B cell (primary cell): Measurements from ENCODE around the gene PRSS23. TPM values are rescaled to one million over a fixed set of nuclear protein-coding genes. Genes with fewer than 3 reads are reported as not detected.

Experiments used
- ATAC-seq: fragments of 200-7000 bp; cut with Tn5 transposase; one replicate; pipeline ENCODE4 v1.10.0; 2021; ENCODE audit warnings: low read depth, mild to moderate bottlenecking, moderate number of reproducible peaks, moderate library complexity
- CTCF ChIA-PET: fragments of 350-600 bp; sonication (Branson Sonifier 250); formaldehyde crosslinking; loops from one replicate; lab custom pipeline; 2021; ENCODE audit warnings: antibody characterized with exemption, inconsistent platforms; lab: Charles Lee
- POLR2A ChIA-PET: fragments of 350-600 bp; sonication (Branson Sonifier 250); formaldehyde crosslinking; loops from one replicate; lab custom pipeline; 2021; ENCODE audit warnings: antibody characterized with exemption; lab: Charles Lee
- DNase-seq: peaks from one replicate; pipeline ENCODE4 v3.0.0; 2013
- H2AFZ ChIP-seq: 2 replicates; pipeline ENCODE4 v1.6.1; 2012; ENCODE audit warnings: mild to moderate bottlenecking, low read depth, low read length; ENCODE audit not compliant: insufficient read depth, poor library complexity, severe bottlenecking
- H3K27ac ChIP-seq, 2 donors: 1 replicate in 1 of 2; 2 replicates in 1 of 2; pipeline ENCODE4 v1.5.1; 2012 to 2013; ENCODE audit warnings: low read length in 2 of 2, mild to moderate bottlenecking in 2 of 2, moderate library complexity in 1 of 2
- H3K27me3 ChIP-seq, 4 experiments: fragments of 200-600 bp in 1 of 4; sonication (generic) in 1 of 4; replicated peaks in 1 of 4; 1 replicate in 2 of 4; 2 replicates in 2 of 4; pipeline versions ENCODE4 v1.6.1 to v1.7.0; 2013 to 2016; ENCODE audit warnings: low read length in 3 of 4, mild to moderate bottlenecking in 2 of 4, mixed read lengths in 1 of 4, moderate library complexity in 1 of 4; ENCODE audit not compliant: insufficient read depth in 4 of 4, control insufficient read depth in 3 of 4; ENCODE audit errors: control extremely low read depth in 1 of 4
- H3K36me3 ChIP-seq, 2 experiments: replicated peaks in 1 of 2; 1 replicate in 1 of 2; 2 replicates in 1 of 2; pipeline versions ENCODE4 v1.6.1 to v1.7.1; 2013; ENCODE audit warnings: low read length in 1 of 2; ENCODE audit not compliant: insufficient read depth in 2 of 2, control insufficient read depth in 1 of 2; ENCODE audit errors: control extremely low read depth in 1 of 2, extremely low read depth in 1 of 2
- H3K4me1 ChIP-seq, 2 donors: fragments of 200-600 bp in 1 of 2; sonication (generic) in 1 of 2; 1 replicate in 1 of 2; 2 replicates in 1 of 2; pipeline versions ENCODE4 v1.5.1 to v1.6.1; 2013 to 2017; ENCODE audit warnings: low read length in 2 of 2; ENCODE audit not compliant: control insufficient read depth in 2 of 2, insufficient read depth in 2 of 2
- H3K4me2 ChIP-seq: replicated peaks from 2 replicates; pipeline ENCODE3; 2012; ENCODE audit warnings: mild to moderate bottlenecking, low read depth, low read length; ENCODE audit not compliant: poor library complexity, severe bottlenecking
- H3K4me3 ChIP-seq, 5 experiments: fragments of 200-600 bp in 1 of 5; sonication (generic) in 1 of 5; 1 replicate in 3 of 5; 2 replicates in 2 of 5; pipeline versions ENCODE4 v1.5.1 to v1.7.0; 2011 to 2016; ENCODE audit warnings: low read length in 4 of 5, mild to moderate bottlenecking in 4 of 5, low read depth in 2 of 5, control low read depth in 1 of 5, moderate library complexity in 1 of 5; ENCODE audit not compliant: insufficient read depth in 1 of 5; ENCODE audit errors: control extremely low read depth in 1 of 5, extremely low read depth in 1 of 5
- H3K79me2 ChIP-seq: fragments of 200-600 bp; sonication (generic); one replicate; pipeline ENCODE4 v1.6.0; 2016; ENCODE audit warnings: low read length; ENCODE audit not compliant: control insufficient read depth, insufficient read depth
- H3K9ac ChIP-seq: fragments of 200-600 bp; sonication (generic); 2 replicates; pipeline ENCODE4 v1.6.1; 2017; ENCODE audit warnings: mild to moderate bottlenecking, low read length, moderate library complexity
- H3K9me3 ChIP-seq, 3 donors: one replicate each; pipeline versions ENCODE4 v1.6.1 to v1.7.1; 2013; ENCODE audit warnings: low read length in 2 of 3; ENCODE audit not compliant: control insufficient read depth in 2 of 3, insufficient read depth in 1 of 3; ENCODE audit errors: control extremely low read depth in 1 of 3
- H4K20me1 ChIP-seq: 2 replicates; pipeline ENCODE4 v1.6.0; 2012; ENCODE audit warnings: mild to moderate bottlenecking, low read length; ENCODE audit not compliant: insufficient read depth, control insufficient read depth, poor library complexity, severe bottlenecking
- H3K27ac Mint-ChIP-seq: one replicate; pipeline ENCODE4 v1.8.0; 2021; ENCODE audit warnings: mixed read lengths
- H3K27me3 Mint-ChIP-seq: one replicate; pipeline ENCODE4 v1.8.0; 2021; ENCODE audit warnings: mixed read lengths
- H3K4me1 Mint-ChIP-seq: one replicate; pipeline ENCODE4 v1.8.0; 2021; ENCODE audit warnings: mixed read lengths
- H3K4me3 Mint-ChIP-seq: one replicate; pipeline ENCODE4 v1.8.0; 2021; ENCODE audit warnings: mixed read lengths
- H3K9me3 Mint-ChIP-seq: one replicate; pipeline ENCODE4 v1.8.0; 2022; ENCODE audit warnings: mixed read lengths; ENCODE audit not compliant: insufficient read depth
- CTCF ChIP-seq: fragments of 200-600 bp; IDR thresholded peaks from one replicate; pipeline ENCODE4 v1.8.0; 2022; ENCODE audit warnings: antibody characterized with exemption, mild to moderate bottlenecking
- EZH2 ChIP-seq: IDR thresholded peaks from 2 replicates; pipeline ENCODE4 v1.6.1; 2012; ENCODE audit warnings: borderline replicate concordance, low read depth, mild to moderate bottlenecking, moderate library complexity, low read length; ENCODE audit not compliant: insufficient read depth, poor library complexity, severe bottlenecking
- intact Hi-C: fragments of 100-400 bp; cut with micrococcal nuclease; formaldehyde crosslinking; loops from one replicate; pipeline ENCODE4 v1.10.0; 2022
- polyA plus RNA-seq: library from polyadenylated mRNA; depleted of rRNA; stranded (reverse); fragments of >200 nt; gene quantifications from 2 replicates; pipeline ENCODE4 v1.2.3, GENCODE V29; 2012
- total RNA-seq, 2 donors: library from RNA; stranded (reverse); fragments of 120-200 nt in 1 of 2; gene quantifications; 1 replicate in 1 of 2; 2 replicates in 1 of 2; pipeline versions ENCODE4 v1.2.3 to v1.2.4, GENCODE V29; 2013 to 2022

Gene PRSS23
- total and polyA plus RNA-seq, 2 donors (not counting 1 experiment from before 2014, with no cell fraction given), result 0.03 TPM; not detected in 1

DNA sequence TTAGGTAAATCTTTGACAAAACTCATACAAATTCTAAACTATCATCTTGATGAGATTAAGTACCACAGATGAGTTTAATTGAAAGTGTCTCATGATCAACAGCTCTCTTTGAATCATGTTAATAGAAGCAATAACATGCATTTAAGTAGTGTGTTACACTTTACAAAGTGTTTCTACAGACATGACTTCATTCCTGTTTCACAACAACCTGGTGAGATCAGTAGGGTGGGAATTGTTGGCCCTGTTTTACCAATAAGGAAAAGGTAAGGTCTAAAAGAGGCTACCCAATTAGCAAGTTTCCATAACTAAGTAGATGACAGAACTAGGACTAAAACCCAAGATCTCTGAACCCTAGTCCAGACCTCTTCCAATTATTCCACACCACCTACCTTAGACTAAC is 12.7 kb upstream of the PRSS23 start:
- Histone ChIP-seq H3K79me2 (no peaks in the 10 kb centered on the region), H2AFZ (no peak overlapping the region)
- intact Hi-C loops, result no loop called here

DNA sequence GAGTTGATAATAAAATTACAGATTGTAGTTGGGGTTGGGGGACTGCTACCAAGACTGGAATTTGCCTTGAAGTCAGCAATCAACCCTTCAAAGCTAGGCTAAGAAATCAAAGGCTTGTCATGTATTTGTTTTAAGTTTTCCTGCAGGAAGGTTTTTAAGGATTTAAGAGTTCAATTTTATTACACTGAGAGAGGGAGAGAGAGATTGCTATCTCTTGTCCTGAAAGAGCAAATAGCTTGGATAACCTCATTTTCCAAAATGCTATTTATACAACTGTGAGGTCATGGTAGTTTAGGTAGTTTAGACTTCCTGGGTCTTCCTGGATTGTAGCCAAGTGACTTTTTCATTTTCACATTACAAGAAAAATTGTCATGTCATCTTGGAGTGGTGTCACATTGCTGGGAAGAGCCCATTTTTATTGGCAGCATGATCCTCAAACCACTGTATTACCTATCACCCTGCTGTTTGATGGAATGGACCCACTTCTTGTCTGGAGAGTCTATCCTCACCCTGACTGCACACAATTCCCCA is 10.1 kb upstream of the PRSS23 start:
- TF ChIP-seq CTCF (no peak), EZH2 (no peak)
- Mint-ChIP-seq H3K27ac (no peak overlapping the region), H3K9me3 (no peaks in the 10 kb centered on the region), H3K4me3 (no peak overlapping the region), H3K27me3 (peaks cover 16% of the 10 kb centered on the region), H3K4me1 (no peaks in the 10 kb centered on the region)
- no peak overlapping the region for H3K9ac ChIP-seq
- H2AFZ ChIP-seq, result no peak overlapping the region
- no peaks in the 10 kb centered on the region for H3K36me3 ChIP-seq
- no peaks in the 10 kb centered on the region for H3K9me3 ChIP-seq
- POLR2A ChIA-PET, result no interaction called here
- no peak overlapping the region for H3K4me3 ChIP-seq
- H3K27ac ChIP-seq, result no peak overlapping the region
- H3K4me1 ChIP-seq, result no peaks in the 10 kb centered on the region
- intact Hi-C loops, result no loop called here
- no peak overlapping the region for H3K4me2 ChIP-seq
- H3K27me3 ChIP-seq, result no peaks in the 10 kb centered on the region
- CTCF ChIA-PET, result no interaction called here
- ATAC-seq, result no peak
- no peaks in the 10 kb centered on the region for H4K20me1 ChIP-seq
- no peaks in the 10 kb centered on the region for H3K79me2 ChIP-seq
- DNase-seq, result no peak

More for the DNA sequence above, 12.7 kb upstream of the PRSS23 start:
- Histone ChIP-seq H3K4me3 (no peak overlapping the region), H3K9ac (no peak overlapping the region), H3K36me3 (no peaks in the 10 kb centered on the region), H3K4me1 (no peaks in the 10 kb centered on the region), H3K4me2 (no peak overlapping the region), H3K27me3 (no peaks in the 10 kb centered on the region), H3K9me3 (no peaks in the 10 kb centered on the region), H4K20me1 (no peaks in the 10 kb centered on the region), H3K27ac (no peak overlapping the region)
- ChIA-PET POLR2A (no interaction called here), CTCF (no interaction called here)
- H3K27me3 Mint-ChIP-seq, result peaks cover 19% of the 10 kb centered on the region
- H3K4me1 Mint-ChIP-seq, result no peaks in the 10 kb centered on the region
- ATAC-seq (no peak), DNase-seq (no peak)
- no peak overlapping the region for H3K4me3 Mint-ChIP-seq
- no peak overlapping the region for H3K27ac Mint-ChIP-seq
- H3K9me3 Mint-ChIP-seq, result no peaks in the 10 kb centered on the region
- no peak for TF ChIP-seq EZH2
- TF ChIP-seq CTCF, result no peak
